C4-2B (cell line): ENCODE measurements around the gene PEX19.

Source experiments
- ZFX ChIP-seq: fragments of 450-650 bp; IDR thresholded peaks from 2 replicates; pipeline ENCODE4 v1.6.1; 2017
- TF ChIP-seq, protein P1 (sequence below): fragments of 450-650 bp; conservative IDR thresholded peaks from 2 replicates; pipeline ENCODE4 v1.5.1; 2017; ENCODE audit warnings: mild to moderate bottlenecking

GRCh38 chr1:160267284-160267991 is 17.5 kb downstream of the PEX19 start:
- TF ChIP-seq, protein P1, sequence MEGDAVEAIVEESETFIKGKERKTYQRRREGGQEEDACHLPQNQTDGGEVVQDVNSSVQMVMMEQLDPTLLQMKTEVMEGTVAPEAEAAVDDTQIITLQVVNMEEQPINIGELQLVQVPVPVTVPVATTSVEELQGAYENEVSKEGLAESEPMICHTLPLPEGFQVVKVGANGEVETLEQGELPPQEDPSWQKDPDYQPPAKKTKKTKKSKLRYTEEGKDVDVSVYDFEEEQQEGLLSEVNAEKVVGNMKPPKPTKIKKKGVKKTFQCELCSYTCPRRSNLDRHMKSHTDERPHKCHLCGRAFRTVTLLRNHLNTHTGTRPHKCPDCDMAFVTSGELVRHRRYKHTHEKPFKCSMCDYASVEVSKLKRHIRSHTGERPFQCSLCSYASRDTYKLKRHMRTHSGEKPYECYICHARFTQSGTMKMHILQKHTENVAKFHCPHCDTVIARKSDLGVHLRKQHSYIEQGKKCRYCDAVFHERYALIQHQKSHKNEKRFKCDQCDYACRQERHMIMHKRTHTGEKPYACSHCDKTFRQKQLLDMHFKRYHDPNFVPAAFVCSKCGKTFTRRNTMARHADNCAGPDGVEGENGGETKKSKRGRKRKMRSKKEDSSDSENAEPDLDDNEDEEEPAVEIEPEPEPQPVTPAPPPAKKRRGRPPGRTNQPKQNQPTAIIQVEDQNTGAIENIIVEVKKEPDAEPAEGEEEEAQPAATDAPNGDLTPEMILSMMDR, result no peak
- no peak for TF ChIP-seq ZFX
